ENCODE measurements around the gene WWC1.

Gene WWC1

GRCh38 chr5:168291342-168291963 is at the start of gene WWC1:
TSS of gene WWC1 (plus strand) at chr5:168291645. CDS start at chr5:168292153, 508 bp downstream.
- peak; percentile 6 for DNase-seq (ENCODE audit: low read depth, low spot score)

GRCh38 chr5:168244838-168245559 is 46.4 kb upstream of the WWC1 start:
- no peak for DNase-seq (ENCODE audit: low read depth, low spot score)

- DNase-seq (ENCODE audit: low read depth, low spot score), result no peak
These were observed 41.5 kb upstream of the WWC1 start for GRCh38 chr5:168249923-168250322.

- no peak for DNase-seq (ENCODE audit: low read depth, low spot score)
These were observed 40.2 kb upstream of the WWC1 start for GRCh38 chr5:168251259-168251658.

- no peak for DNase-seq (ENCODE audit: low read depth, low spot score)
These were observed 37.3 kb upstream of the WWC1 start for GRCh38 chr5:168254013-168254693.

- no peak for DNase-seq (ENCODE audit: low read depth, low spot score)
These were observed 30.9 kb upstream of the WWC1 start for GRCh38 chr5:168260353-168261226.

GRCh38 chr5:168261227-168261571 is 30.2 kb upstream of the WWC1 start:
- DNase-seq (ENCODE audit: low read depth, low spot score), result no peak

GRCh38 chr5:168262042-168262743 is 29.3 kb upstream of the WWC1 start:
- no peak for DNase-seq (ENCODE audit: low read depth, low spot score)

- no peak for DNase-seq (ENCODE audit: low read depth, low spot score)
These were observed 28.3 kb upstream of the WWC1 start for GRCh38 chr5:168263121-168263520.

- no peak for DNase-seq (ENCODE audit: low read depth, low spot score)
These were observed 25.4 kb upstream of the WWC1 start for GRCh38 chr5:168266016-168266415.

- DNase-seq (ENCODE audit: low read depth, low spot score), result peak; percentile 37
These were observed 22.2 kb upstream of the WWC1 start for GRCh38 chr5:168268949-168269936.

GRCh38 chr5:168269937-168270330 is 21.5 kb upstream of the WWC1 start:
- no peak for DNase-seq (ENCODE audit: low read depth, low spot score)

GRCh38 chr5:168270476-168270875 is 21.0 kb upstream of the WWC1 start:
- no peak for DNase-seq (ENCODE audit: low read depth, low spot score)

- DNase-seq (ENCODE audit: low read depth, low spot score), result no peak
These were observed 18.1 kb upstream of the WWC1 start for GRCh38 chr5:168273056-168273980.

GRCh38 chr5:168274406-168274805 is 17.0 kb upstream of the WWC1 start:
- no peak for DNase-seq (ENCODE audit: low read depth, low spot score)

GRCh38 chr5:168275940-168276339 is 15.5 kb upstream of the WWC1 start:
- no peak for DNase-seq (ENCODE audit: low read depth, low spot score)

GRCh38 chr5:168282120-168282519 is 9.3 kb upstream of the WWC1 start:
- no peak for DNase-seq (ENCODE audit: low read depth, low spot score)

GRCh38 chr5:168284809-168285208 is 6.6 kb upstream of the WWC1 start:
- no peak for DNase-seq (ENCODE audit: low read depth, low spot score)

- DNase-seq (ENCODE audit: low read depth, low spot score), result no peak
These were observed 5.7 kb upstream of the WWC1 start for GRCh38 chr5:168285696-168286095.
